ENCODE measurements around the gene PRKAB1.

Gene PRKAB1

DNA sequence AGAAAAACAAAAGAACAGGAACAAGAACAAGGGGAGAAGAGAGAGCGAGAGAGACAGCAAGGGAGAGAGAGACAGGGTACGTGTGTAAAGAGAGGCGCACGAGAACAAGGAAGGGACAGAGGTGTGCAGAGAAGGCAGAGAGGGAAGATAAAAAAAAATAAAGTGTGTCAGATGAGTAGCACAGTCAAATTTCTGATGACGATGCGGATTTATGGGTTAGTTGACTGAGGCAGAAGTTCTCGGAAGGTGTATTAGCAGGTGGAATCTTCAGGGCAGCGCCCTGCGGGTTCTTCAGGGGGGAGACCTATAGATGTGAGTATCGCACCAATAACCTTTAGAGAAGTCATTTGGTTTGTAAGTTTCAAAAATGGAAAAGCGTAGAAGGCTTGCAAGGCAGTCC lies 44.8 kb downstream of the PRKAB1 start:
- DNase-seq (ENCODE audit: low read depth in 2 of 2) = no peak

- DNase-seq (ENCODE audit: low read depth in 2 of 2) = no peak
Measured at GRCh38 chr12:119713551-119714031, 45.7 kb downstream of the PRKAB1 start.

- DNase-seq (ENCODE audit: low read depth in 2 of 2) = no peak
Measured at GRCh38 chr12:119714614-119715267, 46.8 kb downstream of the PRKAB1 start.

DNA sequence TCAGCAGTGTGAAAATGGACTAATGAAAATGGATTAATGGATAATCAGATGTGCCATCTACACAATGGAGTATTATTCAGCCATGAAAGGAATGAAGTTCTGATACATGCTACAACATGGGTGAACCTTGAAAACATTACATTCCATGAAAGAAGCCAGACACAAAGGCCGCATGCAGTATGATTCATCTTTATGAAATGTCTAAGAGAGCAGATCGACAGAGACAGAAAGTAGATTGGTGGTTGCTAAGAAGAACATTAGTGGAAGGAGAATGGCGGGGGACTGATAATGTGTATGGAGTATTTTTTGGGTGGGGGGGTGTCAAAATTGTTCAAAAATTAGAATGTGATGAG lies 47.3 kb downstream of the PRKAB1 start:
- no peak for DNase-seq (ENCODE audit: low read depth in 2 of 2)

DNA sequence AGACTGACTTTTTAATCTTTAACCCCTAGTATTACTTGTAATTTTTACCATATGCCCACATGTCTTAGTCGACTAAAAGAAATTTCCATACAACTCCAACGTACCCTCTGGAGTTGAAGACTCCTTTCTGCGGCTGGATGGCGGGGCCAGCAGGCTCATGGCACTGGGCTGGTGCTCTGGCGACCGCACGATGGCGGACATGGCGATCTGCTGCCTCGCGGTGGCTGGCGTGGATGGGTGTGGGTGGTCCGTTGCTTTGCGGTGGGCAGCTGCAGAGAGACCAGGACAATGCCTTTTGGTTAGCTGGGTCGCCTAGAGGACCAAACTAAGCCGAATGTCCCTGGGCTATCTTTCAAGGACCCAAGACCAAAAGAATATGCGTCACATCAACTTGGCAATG lies 50.2 kb downstream of the PRKAB1 start:
- DNase-seq (ENCODE audit: low read depth in 2 of 2) = no peak

DNA sequence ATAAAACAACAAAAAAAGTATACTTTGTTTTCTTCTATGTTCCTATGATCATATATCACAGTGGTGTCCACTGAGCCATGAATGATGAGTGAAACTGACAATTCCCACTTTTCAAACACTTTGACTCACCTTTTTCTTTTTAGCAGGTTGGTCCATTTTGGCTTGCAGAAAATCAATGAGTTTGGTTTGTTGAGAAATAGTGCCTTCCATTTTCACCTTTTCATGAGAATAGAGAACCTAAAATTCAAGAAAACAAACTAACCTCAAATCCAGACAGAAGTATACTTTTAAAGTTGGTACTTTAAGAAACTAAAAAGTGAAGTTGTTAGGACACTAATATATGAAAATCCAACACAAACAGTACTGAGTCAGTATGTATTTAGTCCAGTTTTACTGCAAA lies 52.4 kb downstream of the PRKAB1 start:
- no peak for DNase-seq (ENCODE audit: low read depth in 2 of 2)

DNA sequence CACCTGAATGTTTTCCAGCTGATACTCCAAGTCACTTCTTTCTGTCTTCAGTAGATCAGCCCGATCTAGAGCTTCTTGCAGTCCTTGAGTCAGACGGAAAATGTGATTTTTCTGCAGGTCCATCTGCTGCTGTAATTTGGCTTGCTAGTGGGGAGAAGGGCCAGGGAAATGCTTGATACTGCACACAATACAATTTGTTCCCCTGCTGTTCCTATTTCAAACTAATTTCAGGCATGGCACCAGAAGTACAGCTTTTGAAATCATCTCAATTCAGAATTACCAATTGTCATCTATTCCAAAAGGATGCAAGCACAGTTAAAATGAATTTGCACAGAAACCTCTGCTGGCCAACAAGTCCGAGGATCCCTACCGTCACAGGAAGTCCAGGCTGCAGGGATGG lies 53.4 kb downstream of the PRKAB1 start:
- DNase-seq (ENCODE audit: low read depth in 2 of 2) = no peak

DNA sequence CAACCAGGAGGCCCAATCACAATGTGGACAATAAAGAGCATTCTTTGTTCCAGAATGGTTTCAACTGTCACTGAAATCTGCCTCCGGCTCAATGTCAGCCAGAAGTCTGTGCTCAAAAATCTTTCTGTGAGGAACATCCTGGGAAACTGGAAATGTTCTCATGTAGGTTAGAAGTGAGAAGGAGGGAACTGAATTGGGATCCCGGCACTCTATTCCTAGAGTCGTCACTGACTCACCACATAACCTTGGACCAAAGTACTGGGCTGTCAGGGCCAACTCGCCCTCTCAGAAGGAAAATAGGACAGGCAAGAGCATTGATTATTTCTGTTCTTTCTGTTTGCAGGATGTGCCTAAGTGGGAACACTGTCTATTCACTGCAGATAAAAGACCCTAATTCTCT lies 57.6 kb downstream of the PRKAB1 start:
- no peak for DNase-seq (ENCODE audit: low read depth in 2 of 2)

DNA sequence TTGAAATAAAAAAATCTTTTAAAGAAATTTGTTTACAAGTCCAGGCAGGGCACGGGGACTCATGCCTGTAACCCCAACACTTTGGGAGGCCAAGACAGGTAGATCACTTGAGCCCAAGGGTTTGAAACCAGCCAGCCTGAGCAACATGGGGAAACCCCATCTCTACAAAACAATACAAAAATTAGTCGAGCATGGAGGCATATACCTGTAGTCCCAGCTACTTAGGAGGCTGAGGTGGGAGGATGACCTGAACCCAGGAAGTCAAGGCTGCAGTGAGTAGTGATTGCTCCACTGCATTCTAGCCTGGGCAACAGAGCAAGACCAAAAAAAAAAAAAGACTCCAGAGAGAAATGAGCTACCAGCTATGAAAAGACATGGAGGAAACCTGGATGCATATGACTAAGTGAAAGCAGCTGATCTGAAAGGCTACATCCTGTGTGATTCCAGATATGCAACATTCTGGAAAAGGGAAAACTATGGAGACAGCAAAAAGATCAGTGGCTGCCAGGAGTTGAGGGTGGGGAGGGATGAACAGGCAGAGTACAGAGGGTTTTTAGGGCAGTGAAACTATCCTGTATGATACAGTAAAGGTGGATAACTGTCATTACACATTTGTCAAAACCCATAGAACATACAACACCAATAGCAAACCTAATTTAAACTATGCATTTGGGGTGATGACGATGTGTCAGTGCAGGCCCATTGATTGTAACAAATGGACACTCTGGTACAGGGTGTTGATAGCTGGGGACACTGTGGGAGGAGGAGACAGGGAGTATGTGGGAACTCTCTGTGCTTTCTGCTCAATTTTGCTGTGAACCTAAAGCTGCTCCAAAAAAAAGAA lies 59.9 kb downstream of the PRKAB1 start:
- no peak for DNase-seq (ENCODE audit: low read depth in 2 of 2)

DNA sequence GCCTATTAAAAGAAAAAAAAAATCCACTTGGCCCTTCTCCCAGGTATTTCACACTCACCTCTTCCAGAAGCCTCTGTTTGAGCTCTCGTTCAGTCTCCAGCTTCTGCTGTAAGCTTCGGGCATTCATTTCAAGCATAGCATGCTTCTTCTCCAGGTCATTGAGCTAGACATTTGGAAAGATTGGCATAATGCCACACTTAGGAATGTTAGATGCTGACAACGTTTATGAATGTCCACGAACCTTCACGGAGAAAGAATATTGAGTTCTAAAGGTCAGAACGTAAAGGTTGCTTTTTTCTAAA lies 60.5 kb downstream of the PRKAB1 start:
- DNase-seq (ENCODE audit: low read depth in 2 of 2) = no peak

DNA sequence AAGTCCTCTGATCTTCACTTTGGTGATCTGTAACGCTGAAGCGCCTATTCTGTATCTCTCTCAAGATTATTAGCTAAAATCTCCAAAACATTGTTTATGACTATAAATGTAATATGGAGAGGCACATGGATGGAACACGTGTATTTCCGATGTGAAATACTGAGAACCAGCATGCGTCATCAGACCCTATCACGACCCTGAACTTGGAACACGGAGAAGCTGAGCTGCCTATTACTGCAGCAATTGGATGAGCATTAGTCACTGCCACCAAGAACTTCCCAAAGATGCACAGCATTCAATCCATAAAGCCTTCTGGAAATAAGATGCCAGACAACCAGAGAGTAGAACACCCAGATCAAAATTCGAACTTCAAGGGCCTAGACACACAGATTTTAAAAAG lies 61.9 kb downstream of the PRKAB1 start:
- DNase-seq (ENCODE audit: low read depth in 2 of 2) = no peak

DNA sequence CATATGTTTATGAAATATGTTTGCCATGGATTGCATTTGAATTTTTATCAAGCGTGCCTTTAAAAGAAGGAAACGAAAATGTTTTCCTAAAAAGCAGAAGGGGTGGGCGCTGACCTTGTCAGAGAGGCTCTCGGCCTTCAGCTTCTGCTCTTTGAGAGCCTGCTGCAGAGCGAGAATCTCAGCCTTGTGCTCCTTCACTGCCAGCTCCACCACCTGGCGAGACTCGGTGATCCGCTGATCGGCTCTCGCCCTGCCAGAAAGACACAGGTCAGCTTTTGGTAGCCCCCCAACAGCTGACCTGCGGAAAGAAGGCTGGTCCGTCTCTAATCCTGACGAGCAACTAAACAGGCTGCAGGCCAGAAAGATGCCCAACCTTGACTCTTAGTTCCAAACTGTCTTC lies 62.4 kb downstream of the PRKAB1 start:
- DNase-seq (ENCODE audit: low read depth in 2 of 2) = no peak

All from stimulated activated CD8-positive, alpha-beta memory T cell treated with anti-CD3 and anti-CD28 coated beads, Interleukin-7, amount 100 ng/mL, for 1 hour (primary cell).